Erythroblast (primary cell): ENCODE results near the gene HIKESHI.

Experiments used
- GATA1 ChIP-seq: IDR thresholded peaks from 2 replicates; pipeline ENCODE4 v1.6.1; 2011; ENCODE audit warnings: low read depth, mild to moderate bottlenecking, control low read depth, low read length, moderate library complexity
- POLR2A ChIP-seq: IDR thresholded peaks from 2 replicates; pipeline ENCODE4 v1.6.1; 2011; ENCODE audit warnings: mild to moderate bottlenecking, low read length

DNA sequence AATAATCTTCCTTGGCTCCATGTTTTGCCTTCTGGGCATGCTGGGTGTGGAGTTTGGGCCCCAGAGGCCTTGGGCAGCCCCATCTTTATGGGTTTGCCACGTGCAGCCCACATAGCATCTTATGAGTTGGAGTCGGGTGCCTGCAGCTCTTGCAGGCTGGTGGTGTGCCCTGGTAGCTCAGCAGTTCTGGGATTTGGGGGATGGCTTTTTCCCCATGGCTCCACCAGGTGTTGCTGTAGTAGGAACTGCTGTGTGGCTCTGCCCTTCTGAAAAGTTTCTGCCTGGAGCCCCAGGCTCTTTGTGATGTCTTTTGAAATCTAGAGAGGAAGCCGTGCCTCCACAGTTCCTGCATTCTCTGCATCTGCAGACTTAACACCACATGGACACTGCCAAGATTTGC lies 40.7 kb upstream of the HIKESHI start:
- TF ChIP-seq POLR2A (no peak), GATA1 (no peak)
